ACHN (cell line): ENCODE data around the gene AGR3.

Source experiments
- DNase-seq: peaks from one replicate; pipeline ENCODE4 v3.0.0-alpha.2; 2015
- in situ Hi-C: cut with HindIII; loops from 2 replicates; pipeline ENCODE4 v1.10.0; 2017; ENCODE audit warnings: low sequenced_read_pairs, low pct_ligation_motif_present, low pct_unique_long_range_greater_than_20kb

Gene AGR3

DNA sequence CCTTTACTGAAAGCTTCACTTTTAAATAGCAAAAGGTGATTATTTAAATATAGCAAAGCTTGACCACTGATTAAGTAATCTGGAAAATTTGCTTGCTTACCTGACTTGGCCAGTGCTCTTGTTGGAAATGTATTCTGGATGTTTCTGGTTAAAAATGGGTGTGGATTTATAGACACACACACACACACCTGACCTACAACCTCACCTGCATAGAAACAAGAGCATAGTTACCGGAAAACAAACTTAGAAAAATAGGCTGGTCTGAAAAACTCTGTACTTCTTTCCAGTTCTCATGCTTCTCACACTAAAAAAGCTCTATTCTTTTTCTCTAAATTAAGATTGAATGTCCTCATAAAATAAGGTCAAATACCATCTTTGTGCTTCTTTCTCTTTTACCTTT is at the start of gene AGR3:
TSS of gene AGR3 (minus strand) at position 140 of the 400 bp plus-strand sequence. CDS start 3,365 bp downstream, outside the sequence.
- DNase-seq = no peak
- in situ Hi-C loops = no loop called here

DNA sequence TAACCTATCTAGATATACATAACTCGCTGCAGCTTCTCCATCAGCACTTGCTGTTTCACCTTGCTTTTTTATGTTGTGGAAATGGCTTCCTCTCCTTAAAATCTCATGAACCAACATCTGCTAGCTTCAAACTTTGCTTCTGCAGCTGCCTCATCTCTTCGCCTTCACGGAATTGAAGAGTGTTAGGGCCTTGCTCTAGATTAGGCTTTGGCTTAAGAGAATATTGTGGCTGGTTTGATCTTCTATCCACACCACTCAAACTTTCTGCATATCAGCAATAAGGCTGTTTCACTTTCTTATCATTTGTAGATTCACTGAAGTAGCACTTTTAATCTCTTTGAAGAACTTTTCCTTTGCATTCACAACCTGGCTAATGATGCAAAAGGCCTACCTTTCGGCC is 49.2 kb upstream of the AGR3 start:
- in situ Hi-C loops = no loop called here

GRCh38 chr7:16929146-16929762 is 47.5 kb upstream of the AGR3 start:
- in situ Hi-C loops = no loop called here
- DNase-seq = no peak

More for the DNA sequence above, 49.2 kb upstream of the AGR3 start:
- no peak for DNase-seq

GRCh38 chr7:16926861-16927260 is 45.1 kb upstream of the AGR3 start:
- DNase-seq = no peak
- in situ Hi-C loops = no loop called here

DNA sequence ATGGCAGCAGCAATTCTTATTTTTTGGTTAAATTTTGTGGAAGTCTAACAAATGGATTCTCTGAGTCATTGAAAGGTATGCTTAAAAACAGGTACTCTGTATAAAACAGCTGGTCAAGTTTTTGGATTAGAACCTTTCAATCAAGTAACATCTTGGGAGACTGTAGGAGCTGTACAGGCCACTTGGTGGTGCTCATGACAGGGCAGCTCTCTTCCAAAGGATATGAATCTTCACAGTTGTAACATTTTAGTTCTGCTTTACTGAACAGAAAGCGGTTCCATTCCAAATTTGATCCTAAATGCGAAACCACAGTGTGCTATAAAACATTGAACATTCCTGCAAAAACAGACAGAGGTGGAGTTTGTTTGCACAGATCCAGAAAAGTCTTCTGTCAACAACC is 44.5 kb upstream of the AGR3 start:
- in situ Hi-C loops = no loop called here
- peak; percentile 58 for DNase-seq

DNA sequence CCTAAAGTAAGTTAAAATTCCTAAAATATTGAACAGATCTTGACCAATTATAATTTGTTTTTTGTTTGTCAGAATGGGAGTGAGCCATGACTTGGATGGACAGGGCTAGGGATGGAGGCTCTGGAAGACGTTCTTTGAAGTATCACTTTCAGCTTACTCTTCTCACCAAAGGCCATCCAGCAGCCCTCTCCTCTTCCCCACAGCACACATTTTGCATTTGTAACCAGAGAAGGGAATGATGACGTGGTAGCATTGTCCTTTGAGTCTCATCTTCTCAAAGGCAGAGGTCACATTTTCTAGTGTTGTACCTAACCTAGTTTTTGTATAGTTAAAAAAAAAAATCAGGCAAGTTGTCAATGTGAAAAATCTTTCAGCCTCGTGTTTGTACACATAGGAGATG is 43.8 kb upstream of the AGR3 start:
- in situ Hi-C loops = no loop called here
- DNase-seq = no peak

- in situ Hi-C loops = no loop called here
- DNase-seq = no peak
Measured at GRCh38 chr7:16923019-16923418, 41.2 kb upstream of the AGR3 start.

- DNase-seq = peak; percentile 27
- in situ Hi-C loops = no loop called here
Measured at GRCh38 chr7:16921644-16922257, 40.0 kb upstream of the AGR3 start.

GRCh38 chr7:16921151-16921550 is 39.4 kb upstream of the AGR3 start:
- in situ Hi-C loops = no loop called here

GRCh38 chr7:16919440-16919839 is 37.7 kb upstream of the AGR3 start:
- in situ Hi-C loops = no loop called here
- no peak for DNase-seq

More at GRCh38 chr7:16921151-16921550, 39.4 kb upstream of the AGR3 start:
- no peak for DNase-seq

GRCh38 chr7:16918288-16918895 is 36.6 kb upstream of the AGR3 start:
- in situ Hi-C loops = no loop called here
- peak; percentile 66 for DNase-seq

DNA sequence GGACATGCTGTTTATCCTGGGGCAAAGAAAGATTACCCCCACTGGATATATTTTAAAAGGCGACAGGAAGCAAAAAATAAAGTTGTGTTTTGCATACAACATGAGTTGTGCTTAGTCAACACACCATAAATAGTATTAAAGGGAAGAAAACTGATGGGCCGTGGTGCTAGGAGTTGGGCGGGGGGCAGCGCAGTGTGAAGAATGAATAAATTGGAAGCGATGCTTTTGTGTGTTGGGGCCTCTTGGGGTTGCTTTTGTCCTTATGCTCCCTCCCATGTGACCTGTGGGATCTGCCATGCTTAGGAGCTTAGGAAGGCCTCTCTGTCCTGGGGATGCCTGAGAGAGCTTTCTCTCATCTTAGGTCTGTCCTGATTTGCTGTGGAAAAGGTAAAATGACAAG is 35.0 kb upstream of the AGR3 start:
- in situ Hi-C loops = no loop called here
- no peak for DNase-seq

- in situ Hi-C loops = no loop called here
- DNase-seq = peak; percentile 68
Measured at GRCh38 chr7:16916105-16916639, 34.4 kb upstream of the AGR3 start.

- in situ Hi-C loops = no loop called here
- peak; percentile 59 for DNase-seq
Measured at GRCh38 chr7:16915405-16915804, 33.6 kb upstream of the AGR3 start.

- in situ Hi-C loops = no loop called here
- DNase-seq = no peak
Measured at GRCh38 chr7:16914771-16915170, 33.0 kb upstream of the AGR3 start.

DNA sequence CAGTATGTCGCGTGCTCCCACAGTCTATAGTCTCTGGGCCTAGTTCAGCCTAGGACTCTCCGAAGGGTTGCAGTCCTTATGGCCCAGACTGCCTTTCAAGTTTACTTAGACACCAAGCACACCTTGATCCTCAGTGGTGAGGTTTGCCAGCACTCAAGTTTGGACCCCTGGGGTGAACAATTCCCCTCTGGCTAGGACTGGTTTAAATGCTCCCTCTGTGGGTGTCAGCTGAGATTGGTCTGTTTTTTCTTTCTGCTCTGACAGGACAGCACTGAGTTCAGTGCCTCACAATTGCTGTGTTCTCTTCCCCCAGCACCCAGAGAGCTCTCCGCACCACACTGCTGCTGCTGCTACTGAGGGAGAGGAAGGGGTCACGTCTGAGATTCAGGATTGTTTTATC is 31.9 kb upstream of the AGR3 start:
- in situ Hi-C loops = no loop called here
- no peak for DNase-seq

DNA sequence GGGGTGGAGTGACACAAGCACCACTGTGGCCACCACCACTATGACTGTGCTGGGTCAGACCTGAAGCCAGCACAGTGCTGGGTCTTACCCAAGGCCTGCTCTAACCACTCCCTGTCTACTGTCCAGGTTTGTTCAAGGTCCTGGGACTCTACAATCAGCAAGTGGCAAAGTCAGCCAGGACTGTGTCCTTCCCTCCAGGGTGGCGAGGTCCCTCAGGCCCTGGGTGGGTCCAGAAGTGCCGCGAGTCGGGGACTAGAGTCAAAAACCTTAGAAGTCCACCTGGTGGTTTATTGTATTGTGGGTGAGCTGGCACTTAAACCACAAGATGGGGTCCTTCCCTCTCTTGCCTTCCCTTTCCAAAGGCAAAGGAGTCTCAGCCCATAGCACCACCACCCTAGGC is 30.8 kb upstream of the AGR3 start:
- in situ Hi-C loops = no loop called here
- DNase-seq = no peak

GRCh38 chr7:16908561-16908960 is 26.8 kb upstream of the AGR3 start:
- in situ Hi-C loops = no loop called here
- DNase-seq = no peak

GRCh38 chr7:16905300-16906044 is 23.7 kb upstream of the AGR3 start:
- DNase-seq = no peak
- in situ Hi-C loops = no loop called here
